H9 (cell line): ENCODE data around the gene GABRB2. TPM values are rescaled to one million over a fixed set of nuclear protein-coding genes. Genes with fewer than 3 reads are reported as not detected.

Experiments used
- DNase-seq: peaks from one replicate; pipeline ENCODE4 v3.0.0-alpha.2; 2017
- H2AFZ ChIP-seq: one replicate; pipeline ENCODE4 v1.6.1; 2013; ENCODE audit warnings: mild to moderate bottlenecking, low read length, control low read depth, moderate library complexity
- H2AK5ac ChIP-seq: 2 replicates; pipeline ENCODE4 v1.6.1; 2013; ENCODE audit warnings: low read length, control low read depth, mixed read lengths; ENCODE audit not compliant: insufficient read length
- H2BK120ac ChIP-seq: one replicate; pipeline ENCODE4 v1.6.1; 2013; ENCODE audit warnings: low read depth, mild to moderate bottlenecking, low read length, control low read depth, inconsistent platforms; ENCODE audit not compliant: poor library complexity, severe bottlenecking
- H2BK12ac ChIP-seq: 2 replicates; pipeline ENCODE4 v1.6.1; 2013; ENCODE audit warnings: low read length, control low read depth, mixed read lengths, low read depth; ENCODE audit not compliant: insufficient read length
- H2BK15ac ChIP-seq: 2 replicates; pipeline ENCODE4 v1.6.1; 2013; ENCODE audit warnings: low read depth, low read length, control low read depth
- H2BK20ac ChIP-seq: one replicate; pipeline ENCODE4 v1.6.1; 2013; ENCODE audit warnings: low read depth, mild to moderate bottlenecking, low read length, control low read depth, inconsistent platforms; ENCODE audit not compliant: poor library complexity, severe bottlenecking
- H2BK5ac ChIP-seq: 2 replicates; pipeline ENCODE4 v1.6.1; 2013; ENCODE audit warnings: low read length, control low read depth, mixed read lengths; ENCODE audit not compliant: insufficient read length
- H3K14ac ChIP-seq: 2 replicates; pipeline ENCODE4 v1.6.1; 2013; ENCODE audit warnings: low read length, control low read depth; ENCODE audit not compliant: insufficient read depth
- H3K18ac ChIP-seq: 2 replicates; pipeline ENCODE4 v1.6.1; 2013; ENCODE audit warnings: low read depth, mild to moderate bottlenecking, mixed read lengths, low read length, control low read depth; ENCODE audit not compliant: insufficient read length
- H3K23ac ChIP-seq: 2 replicates; pipeline ENCODE4 v1.6.1; 2013; ENCODE audit warnings: low read length, control low read depth, mixed read lengths, low read depth; ENCODE audit not compliant: insufficient read length
- H3K23me2 ChIP-seq: 2 replicates; pipeline ENCODE4 v1.6.1; 2013; ENCODE audit warnings: low read depth, mild to moderate bottlenecking, mixed read lengths, low read length, control low read depth; ENCODE audit not compliant: insufficient read length, poor library complexity, severe bottlenecking
- H3K27ac ChIP-seq: 2 replicates; pipeline ENCODE4 v1.5.1; 2013; ENCODE audit warnings: low read length, control low read depth, mixed read lengths, low read depth; ENCODE audit not compliant: insufficient read length
- H3K27me3 ChIP-seq: 2 replicates; pipeline ENCODE4 v1.6.1; 2013; ENCODE audit warnings: low read length, control low read depth, inconsistent platforms; ENCODE audit not compliant: insufficient read depth
- H3K4ac ChIP-seq: 2 replicates; pipeline ENCODE4 v1.6.1; 2013; ENCODE audit warnings: low read depth, mild to moderate bottlenecking, control low read depth, inconsistent platforms, low read length, moderate library complexity
- H3K4me1 ChIP-seq: 2 replicates; pipeline ENCODE4 v1.6.1; 2013; ENCODE audit warnings: low read length, control low read depth, inconsistent platforms; ENCODE audit not compliant: insufficient read depth
- H3K4me2 ChIP-seq: 2 replicates; pipeline ENCODE4 v1.6.1; 2013; ENCODE audit warnings: low read length, control low read depth, mixed read lengths; ENCODE audit not compliant: insufficient read length, insufficient read depth
- H3K56ac ChIP-seq: 2 replicates; pipeline ENCODE4 v1.6.1; 2013; ENCODE audit warnings: low read depth, mild to moderate bottlenecking, mixed read lengths, low read length, control low read depth; ENCODE audit not compliant: insufficient read length
- H3K79me1 ChIP-seq: 2 replicates; pipeline ENCODE4 v1.6.1; 2013; ENCODE audit warnings: low read depth, mild to moderate bottlenecking, moderate library complexity, low read length, control low read depth, inconsistent platforms; ENCODE audit not compliant: insufficient read depth, poor library complexity, severe bottlenecking
- H3K79me2 ChIP-seq: 2 replicates; pipeline ENCODE4 v1.6.1; 2013; ENCODE audit warnings: low read length, control low read depth, inconsistent platforms; ENCODE audit not compliant: insufficient read depth
- H3K9ac ChIP-seq: 2 replicates; pipeline ENCODE4 v1.6.1; 2013; ENCODE audit warnings: low read length, control low read depth, mixed read lengths; ENCODE audit not compliant: insufficient read length; ENCODE audit errors: extremely low read depth
- H3K9me3 ChIP-seq: one replicate; pipeline ENCODE4 v1.6.1; 2013; ENCODE audit warnings: low read depth, low read length, inconsistent platforms; ENCODE audit not compliant: control insufficient read depth
- H3T11ph ChIP-seq: one replicate; pipeline ENCODE4 v1.6.1; 2013; ENCODE audit warnings: mild to moderate bottlenecking, low read length, control low read depth, inconsistent platforms
- H4K20me1 ChIP-seq: one replicate; pipeline ENCODE4 v1.6.1; 2013; ENCODE audit not compliant: control insufficient read depth, insufficient read length, insufficient read depth
- H4K5ac ChIP-seq: 2 replicates; pipeline ENCODE4 v1.6.1; 2013; ENCODE audit warnings: low read depth, mild to moderate bottlenecking, mixed read lengths, low read length, control low read depth; ENCODE audit not compliant: insufficient read length
- H4K8ac ChIP-seq: replicated peaks from 2 replicates; pipeline ENCODE4 v1.6.1; 2013; ENCODE audit warnings: low read length, control low read depth, mixed read lengths, low read depth; ENCODE audit not compliant: insufficient read length
- H4K91ac ChIP-seq: 2 replicates; pipeline ENCODE4 v1.6.1; 2013; ENCODE audit warnings: low read depth, mild to moderate bottlenecking, moderate library complexity, mixed read lengths, low read length, control low read depth; ENCODE audit not compliant: insufficient read length
- H3K27ac Mint-ChIP-seq, 3 experiments: 2 replicates in 2 of 3; 3 replicates in 1 of 3; pipeline ENCODE4 v1.8.0; 2020 to 2021; ENCODE audit warnings: mixed read lengths in 3 of 3, mild to moderate bottlenecking in 1 of 3, moderate library complexity in 1 of 3
- H3K27me3 Mint-ChIP-seq: 2 replicates; pipeline ENCODE4 v1.8.0; 2021; ENCODE audit warnings: low read depth, mild to moderate bottlenecking, moderate library complexity, mixed read lengths
- H3K36me3 Mint-ChIP-seq, 3 experiments: 2 replicates in 2 of 3; 3 replicates in 1 of 3; pipeline ENCODE4 v1.8.0; 2020 to 2021; ENCODE audit warnings: low read depth in 3 of 3, mixed read lengths in 3 of 3; ENCODE audit not compliant: insufficient read depth in 1 of 3
- H3K4me1 Mint-ChIP-seq, 2 experiments: 2 replicates each; pipeline ENCODE4 v1.8.0; 2020; ENCODE audit warnings: mixed read lengths in 2 of 2
- H3K4me3 Mint-ChIP-seq, 2 experiments: 2 replicates in 1 of 2; 3 replicates in 1 of 2; pipeline ENCODE4 v1.8.0; 2020 to 2021; ENCODE audit warnings: mild to moderate bottlenecking in 2 of 2, mixed read lengths in 2 of 2, moderate library complexity in 1 of 2
- H3K9me3 Mint-ChIP-seq, 2 experiments: 2 replicates in 1 of 2; 3 replicates in 1 of 2; pipeline ENCODE4 v1.8.0; 2020; ENCODE audit warnings: mild to moderate bottlenecking in 2 of 2, mixed read lengths in 2 of 2, moderate library complexity in 1 of 2
- CTCF ChIP-seq: fragments of 200-600 bp; sonication (generic); conservative IDR thresholded peaks from 3 replicates; pipeline ENCODE4 v1.8.0; 2021; ENCODE audit warnings: antibody characterized with exemption, mild to moderate bottlenecking
- WGBS: extraction: QIAGEN DNeasy Blood & Tissue Kit; methylation state at CpG from one replicate; pipeline ENCODE4 v1.1.7; 2013; ENCODE audit warnings: missing lambda C conversion rate, low lambda C conversion rate, mixed read lengths; ENCODE audit not compliant: insufficient read length; ENCODE audit errors: extremely low coverage; 5-methylcytosine and 5-hydroxymethylcytosine counted together
- total RNA-seq: library from RNA; stranded (reverse); gene quantifications from 2 replicates; pipeline ENCODE4 v1.2.1, GENCODE V29; 2021

The GABRB2 gene
- total RNA-seq, 1 experiment from 2014 or later: 0.20 TPM

- no peak overlapping the region for H3K23ac ChIP-seq
- no peak overlapping the region for H4K91ac ChIP-seq
- H3K27ac Mint-ChIP-seq: no peak overlapping the region
- H4K8ac ChIP-seq: no peak overlapping the region
- no peaks in the 10 kb centered on the region for H3K36me3 Mint-ChIP-seq
- TF ChIP-seq CTCF: no peak
- DNase-seq: no peak
- WGBS: no CpG with 5 or more reads among the region's 1 CpG
- no peak overlapping the region for H2BK5ac ChIP-seq
- no peak overlapping the region for H3K4me2 ChIP-seq
- no peak overlapping the region for H3K18ac ChIP-seq
- H3K23me2 ChIP-seq: no peaks in the 10 kb centered on the region
- no peaks in the 10 kb centered on the region for H3K79me1 ChIP-seq
- peaks cover 2% of the 10 kb centered on the region; the same call in 1 of the 2 replicates for H3K27me3 Mint-ChIP-seq
- H3K9ac ChIP-seq: no peak overlapping the region
- H2BK20ac ChIP-seq: no peak overlapping the region
- H2BK15ac ChIP-seq: no peak overlapping the region
- H3K56ac ChIP-seq: no peak overlapping the region
- no peaks in the 10 kb centered on the region for H3K4me1 ChIP-seq
- no peaks in the 10 kb centered on the region for H3K9me3 Mint-ChIP-seq
- H3K9me3 ChIP-seq: no peaks in the 10 kb centered on the region
- no peaks in the 10 kb centered on the region for H4K20me1 ChIP-seq
- no peak overlapping the region for H2BK12ac ChIP-seq
- no peak overlapping the region for H3K14ac ChIP-seq
- no peak overlapping the region for H2AK5ac ChIP-seq
- no peak overlapping the region for H2AFZ ChIP-seq
- no peak overlapping the region for H3K4me3 Mint-ChIP-seq
- H3K27me3 ChIP-seq: no peaks in the 10 kb centered on the region
- no peak overlapping the region for H3T11ph ChIP-seq
- H3K79me2 ChIP-seq: no peaks in the 10 kb centered on the region
- H3K4me1 Mint-ChIP-seq: no peaks in the 10 kb centered on the region
- no peak overlapping the region for H3K4ac ChIP-seq
- no peak overlapping the region for H3K27ac ChIP-seq
- no peak overlapping the region for H2BK120ac ChIP-seq
- no peak overlapping the region for H4K5ac ChIP-seq
These were observed 142.5 kb downstream of the GABRB2 start for GRCh38 chr5:161403996-161404395.
